Nephron progenitor cell (in vitro differentiated cells): ENCODE data around the gene DNM2.

ENCODE experiments used
- DNase-seq: peaks from one replicate; pipeline ENCODE4 v3.0.0; 2021
- H3K27ac Mint-ChIP-seq: 2 replicates; pipeline ENCODE4 v1.8.0; 2021; ENCODE audit warnings: mild to moderate bottlenecking, moderate library complexity, mixed read lengths
- H3K27me3 Mint-ChIP-seq: 2 replicates; pipeline ENCODE4 v1.8.0; 2021; ENCODE audit warnings: mild to moderate bottlenecking, low read depth, mixed read lengths; ENCODE audit not compliant: poor library complexity
- H3K36me3 Mint-ChIP-seq: 2 replicates; pipeline ENCODE4 v1.8.0; 2021; ENCODE audit warnings: low read depth, mixed read lengths
- H3K4me1 Mint-ChIP-seq: 2 replicates; pipeline ENCODE4 v1.8.0; 2021; ENCODE audit warnings: mixed read lengths
- H3K4me3 Mint-ChIP-seq: 2 replicates; pipeline ENCODE4 v1.8.0; 2021; ENCODE audit warnings: mild to moderate bottlenecking, moderate library complexity, mixed read lengths
- H3K9me3 Mint-ChIP-seq: 2 replicates; pipeline ENCODE4 v1.8.0; 2021; ENCODE audit warnings: mild to moderate bottlenecking, moderate library complexity, mixed read lengths
- TF ChIP-seq, protein P1 (sequence below): fragments of 200-600 bp; sonication (generic); IDR thresholded peaks from 2 replicates; pipeline ENCODE4 v1.5.0; 2021; ENCODE audit warnings: antibody characterized with exemption

The DNM2 gene

GRCh38 chr19:10687518-10688288 lies 30.2 kb upstream of the DNM2 start:
- no peaks in the 10 kb centered on the region for H3K9me3 Mint-ChIP-seq
- H3K27me3 Mint-ChIP-seq: peaks cover 5% of the 10 kb centered on the region
- no peak for DNase-seq
- H3K27ac Mint-ChIP-seq: peak overlapping the region; percentile 57
- H3K36me3 Mint-ChIP-seq: peaks cover 62% of the 10 kb centered on the region
- TF ChIP-seq, protein P1, sequence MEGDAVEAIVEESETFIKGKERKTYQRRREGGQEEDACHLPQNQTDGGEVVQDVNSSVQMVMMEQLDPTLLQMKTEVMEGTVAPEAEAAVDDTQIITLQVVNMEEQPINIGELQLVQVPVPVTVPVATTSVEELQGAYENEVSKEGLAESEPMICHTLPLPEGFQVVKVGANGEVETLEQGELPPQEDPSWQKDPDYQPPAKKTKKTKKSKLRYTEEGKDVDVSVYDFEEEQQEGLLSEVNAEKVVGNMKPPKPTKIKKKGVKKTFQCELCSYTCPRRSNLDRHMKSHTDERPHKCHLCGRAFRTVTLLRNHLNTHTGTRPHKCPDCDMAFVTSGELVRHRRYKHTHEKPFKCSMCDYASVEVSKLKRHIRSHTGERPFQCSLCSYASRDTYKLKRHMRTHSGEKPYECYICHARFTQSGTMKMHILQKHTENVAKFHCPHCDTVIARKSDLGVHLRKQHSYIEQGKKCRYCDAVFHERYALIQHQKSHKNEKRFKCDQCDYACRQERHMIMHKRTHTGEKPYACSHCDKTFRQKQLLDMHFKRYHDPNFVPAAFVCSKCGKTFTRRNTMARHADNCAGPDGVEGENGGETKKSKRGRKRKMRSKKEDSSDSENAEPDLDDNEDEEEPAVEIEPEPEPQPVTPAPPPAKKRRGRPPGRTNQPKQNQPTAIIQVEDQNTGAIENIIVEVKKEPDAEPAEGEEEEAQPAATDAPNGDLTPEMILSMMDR: no peak
- no peaks in the 10 kb centered on the region for H3K4me1 Mint-ChIP-seq
- H3K4me3 Mint-ChIP-seq: no peak overlapping the region

DNA sequence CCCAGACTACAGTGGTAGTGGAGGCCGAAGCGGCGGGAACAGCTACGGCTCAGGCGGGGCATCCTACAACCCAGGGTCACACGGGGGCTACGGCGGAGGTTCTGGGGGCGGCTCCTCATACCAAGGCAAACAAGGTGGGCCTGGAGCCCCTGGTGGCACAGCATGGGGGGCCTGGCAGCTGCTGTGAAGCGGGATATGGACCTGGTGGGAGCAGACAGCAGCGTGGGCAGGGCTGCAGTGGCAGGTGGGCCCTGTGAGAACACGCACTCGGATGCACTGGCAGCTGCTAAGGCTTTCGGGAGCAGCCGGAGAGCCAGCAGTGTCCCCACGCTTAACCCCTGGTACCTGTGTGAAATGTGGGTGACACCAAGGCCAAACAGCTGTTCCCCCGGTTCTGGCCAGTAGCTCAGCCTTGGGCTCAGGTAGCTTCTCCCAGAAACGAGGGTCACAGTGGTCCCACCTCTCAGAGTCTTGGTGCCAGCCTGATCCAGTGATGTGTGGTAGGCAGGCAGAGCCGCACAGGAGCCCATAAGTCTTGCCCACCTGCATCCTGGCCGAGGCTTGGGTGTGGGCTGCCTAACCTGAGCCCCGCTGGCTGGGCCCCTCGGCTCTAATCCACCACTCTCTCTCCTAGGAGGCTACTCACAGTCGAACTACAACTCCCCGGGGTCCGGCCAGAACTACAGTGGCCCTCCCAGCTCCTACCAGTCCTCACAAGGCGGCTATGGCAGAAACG lies 29.2 kb upstream of the DNM2 start:
- Mint-ChIP-seq H3K36me3 (peaks cover 56% of the 10 kb centered on the region), H3K9me3 (no peaks in the 10 kb centered on the region), H3K4me3 (no peak overlapping the region), H3K4me1 (no peaks in the 10 kb centered on the region), H3K27ac (peak overlapping the region; percentile 10), H3K27me3 (peaks cover 5% of the 10 kb centered on the region)
- TF ChIP-seq, protein P1: no peak
- no peak for DNase-seq

- Mint-ChIP-seq H3K9me3 (no peaks in the 10 kb centered on the region), H3K27ac (peak overlapping the region; percentile 59), H3K4me1 (peaks cover 5% of the 10 kb centered on the region), H3K4me3 (no peak overlapping the region), H3K36me3 (peaks cover 45% of the 10 kb centered on the region), H3K27me3 (peaks cover 5% of the 10 kb centered on the region)
- TF ChIP-seq, protein P1: no peak
- DNase-seq: no peak
Observed at GRCh38 chr19:10690341-10690781, 27.5 kb upstream of the DNM2 start.

- TF ChIP-seq, protein P1: no peak
- peaks cover 8% of the 10 kb centered on the region for H3K27me3 Mint-ChIP-seq
- peaks cover 45% of the 10 kb centered on the region for H3K36me3 Mint-ChIP-seq
- H3K27ac Mint-ChIP-seq: peak overlapping the region; percentile 92
- no peak for DNase-seq
- no peaks in the 10 kb centered on the region for H3K9me3 Mint-ChIP-seq
- peaks cover 8% of the 10 kb centered on the region for H3K4me1 Mint-ChIP-seq
- H3K4me3 Mint-ChIP-seq: no peak overlapping the region
Observed at GRCh38 chr19:10691178-10691881, 26.5 kb upstream of the DNM2 start.

DNA sequence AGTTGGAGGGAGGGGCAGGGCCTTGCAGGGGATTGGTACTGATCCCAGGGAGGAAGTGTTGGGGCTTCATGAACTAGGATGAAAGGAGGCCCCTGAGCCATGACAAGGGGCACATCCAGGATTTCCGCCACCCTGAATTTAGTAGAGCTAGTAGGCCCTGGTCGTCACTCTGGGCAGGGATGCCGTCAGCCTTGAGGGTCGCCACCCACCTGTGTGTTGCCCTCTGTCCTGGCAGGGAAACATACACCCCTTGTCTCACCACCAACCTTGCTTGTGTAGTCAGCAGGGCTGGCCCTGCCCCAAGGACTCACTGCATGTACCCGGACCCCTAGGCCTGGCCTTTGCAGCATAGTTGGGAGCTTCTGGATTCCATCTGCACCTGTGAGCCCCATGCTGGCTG lies 26.0 kb upstream of the DNM2 start:
- H3K4me1 Mint-ChIP-seq: peaks cover 8% of the 10 kb centered on the region
- no peaks in the 10 kb centered on the region for H3K9me3 Mint-ChIP-seq
- H3K27me3 Mint-ChIP-seq: peaks cover 12% of the 10 kb centered on the region
- TF ChIP-seq, protein P1: no peak
- H3K4me3 Mint-ChIP-seq: no peak overlapping the region
- DNase-seq: no peak
- peak overlapping the region; percentile 92 for H3K27ac Mint-ChIP-seq
- peaks cover 43% of the 10 kb centered on the region for H3K36me3 Mint-ChIP-seq
